Kidney (tissue), 14 donors: ENCODE data around the gene SNAI3. TPM values are rescaled to one million over a fixed set of nuclear protein-coding genes. Genes with fewer than 3 reads are reported as not detected.

ENCODE experiments used
- DNase-seq, 5 donors: peaks; one replicate each; pipeline ENCODE4 v3.0.0-alpha.2; 2013 to 2020
- FAIRE-seq: peaks from 2 replicates; lab custom pipeline; 2012; peaks lifted over from hg19 to GRCh38; lab: Jason Lieb, UNC
- H3K27ac ChIP-seq, 2 donors: one replicate each; pipeline ENCODE4 v1.7.0; 2013; ENCODE audit warnings: low read depth in 2 of 2, low read length in 2 of 2, inconsistent platforms in 1 of 2
- H3K27me3 ChIP-seq: one replicate; pipeline ENCODE4 v1.7.1; 2013; ENCODE audit warnings: low read length, inconsistent platforms; ENCODE audit not compliant: control insufficient read depth, insufficient read depth
- H3K36me3 ChIP-seq, 3 donors: one replicate each; pipeline versions ENCODE4 v1.7.0 to v1.7.1; 2013; ENCODE audit warnings: low read length in 3 of 3, control low read depth in 1 of 3, inconsistent platforms in 1 of 3; ENCODE audit not compliant: insufficient read depth in 3 of 3, control insufficient read depth in 2 of 3
- H3K4me1 ChIP-seq, 3 donors: one replicate each; pipeline versions ENCODE4 v1.7.0 to v1.7.1; 2013; ENCODE audit warnings: low read length in 3 of 3, inconsistent platforms in 1 of 3, low read depth in 1 of 3; ENCODE audit not compliant: control insufficient read depth in 2 of 3, insufficient read depth in 2 of 3
- H3K4me3 ChIP-seq, 3 donors: one replicate each; pipeline versions ENCODE4 v1.7.0 to v1.8.1; 2013; ENCODE audit warnings: low read length in 3 of 3, control low read depth in 1 of 3, inconsistent platforms in 1 of 3
- H3K9ac ChIP-seq, 3 donors: one replicate each; pipeline versions ENCODE4 v1.7.0 to v1.7.1; 2013; ENCODE audit warnings: low read length in 3 of 3, control low read depth in 1 of 3, inconsistent platforms in 1 of 3
- H3K9me3 ChIP-seq, 3 donors: one replicate each; pipeline versions ENCODE4 v1.7.0 to v1.7.1; 2013; ENCODE audit warnings: low read length in 3 of 3, control low read depth in 1 of 3, inconsistent platforms in 1 of 3; ENCODE audit not compliant: control insufficient read depth in 2 of 3, insufficient read depth in 1 of 3
- intact Hi-C: fragments of 100-400 bp; cut with DNase I; formaldehyde crosslinking; loops from one replicate; pipeline ENCODE4 v1.11.1; 2022
- polyA plus RNA-seq: library from polyadenylated mRNA; stranded (reverse); fragments of 350-450 nt; fragmentation: Illumina TruSeq; extraction: RNeasy Lipid Tissue Mini Kit (QIAGEN cat#74804); gene quantifications from one replicate; pipeline ENCODE4 v1.2.3, GENCODE V29; 2014; ENCODE audit warnings: low read depth, low replicate concordance; ENCODE audit not compliant: insufficient read depth
- total RNA-seq: library from RNA; stranded (reverse); fragmentation: NEBNext Ultra II Directional; extraction: Animal tissue kit (Norgen Biotek cat#: 25700); gene quantifications from one replicate; pipeline ENCODE4 v1.2.1, GENCODE V29; 2021
- TF ChIP-seq, protein P1 (sequence below): IDR thresholded peaks from 3 replicates; pipeline ENCODE4 v1.5.1; 2012; ENCODE audit warnings: mild to moderate bottlenecking, moderate library complexity, borderline replicate concordance; ENCODE audit not compliant: insufficient read depth; ENCODE audit errors: extremely low read depth
- donor health status: control.
- donor health status: control.
- donor health status: control.
- donor health status: control.
- donor health status: control.
- donor health status: DM: yes; HTN: yes; CAD: no.
- donor health status: Normal renal cell carcinoma (clear cell type).

Gene SNAI3
- total and polyA plus RNA-seq, 2 donors from 2014 or later, result 0.75 to 2.3 TPM

DNA sequence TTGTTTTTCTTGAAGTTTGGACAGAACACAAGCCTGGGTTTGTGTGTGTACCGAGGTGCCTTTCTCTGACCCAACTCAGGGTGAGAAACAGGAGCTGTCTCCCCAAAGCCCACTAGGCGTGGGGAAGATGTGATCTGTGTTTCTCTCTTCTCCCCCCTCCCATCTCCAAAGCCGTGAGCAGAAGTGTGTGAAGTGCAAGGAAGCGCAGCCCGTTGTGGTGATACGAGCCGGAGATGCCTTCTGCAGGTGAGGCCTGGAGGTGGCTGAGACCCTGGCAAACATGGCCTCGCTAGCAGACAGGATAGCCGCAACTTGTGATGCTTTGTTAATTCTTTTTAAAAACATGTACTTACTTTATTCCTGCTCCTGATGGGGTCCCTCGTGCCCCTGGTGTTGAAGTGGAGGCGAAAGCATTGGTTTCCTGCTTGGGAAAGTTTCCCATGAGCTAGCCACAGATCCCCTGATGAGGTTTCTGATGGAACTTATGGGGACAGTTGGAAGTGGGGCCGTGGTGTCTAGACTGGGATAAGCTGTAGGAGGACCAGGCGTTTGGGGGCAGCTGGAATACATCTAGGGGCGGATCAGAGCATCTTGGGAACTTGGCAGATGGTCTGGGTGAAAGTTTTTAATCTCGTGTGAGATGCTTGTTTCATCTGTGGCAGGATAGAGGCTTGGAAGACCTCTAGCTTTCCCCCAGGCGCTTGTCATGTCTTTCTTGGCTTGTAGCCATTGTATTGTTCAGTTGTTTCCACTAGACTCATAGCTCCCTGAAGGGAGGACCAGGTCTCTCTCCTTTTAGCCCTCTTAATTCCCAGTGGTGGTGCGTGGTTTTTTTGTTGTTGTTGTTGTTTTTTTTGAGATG lies 20.9 kb upstream of the SNAI3 start:
- TF ChIP-seq, protein P1, sequence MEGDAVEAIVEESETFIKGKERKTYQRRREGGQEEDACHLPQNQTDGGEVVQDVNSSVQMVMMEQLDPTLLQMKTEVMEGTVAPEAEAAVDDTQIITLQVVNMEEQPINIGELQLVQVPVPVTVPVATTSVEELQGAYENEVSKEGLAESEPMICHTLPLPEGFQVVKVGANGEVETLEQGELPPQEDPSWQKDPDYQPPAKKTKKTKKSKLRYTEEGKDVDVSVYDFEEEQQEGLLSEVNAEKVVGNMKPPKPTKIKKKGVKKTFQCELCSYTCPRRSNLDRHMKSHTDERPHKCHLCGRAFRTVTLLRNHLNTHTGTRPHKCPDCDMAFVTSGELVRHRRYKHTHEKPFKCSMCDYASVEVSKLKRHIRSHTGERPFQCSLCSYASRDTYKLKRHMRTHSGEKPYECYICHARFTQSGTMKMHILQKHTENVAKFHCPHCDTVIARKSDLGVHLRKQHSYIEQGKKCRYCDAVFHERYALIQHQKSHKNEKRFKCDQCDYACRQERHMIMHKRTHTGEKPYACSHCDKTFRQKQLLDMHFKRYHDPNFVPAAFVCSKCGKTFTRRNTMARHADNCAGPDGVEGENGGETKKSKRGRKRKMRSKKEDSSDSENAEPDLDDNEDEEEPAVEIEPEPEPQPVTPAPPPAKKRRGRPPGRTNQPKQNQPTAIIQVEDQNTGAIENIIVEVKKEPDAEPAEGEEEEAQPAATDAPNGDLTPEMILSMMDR, result no peak
- Histone ChIP-seq H3K27ac (no peak overlapping the region), H3K27me3 (no peaks in the 10 kb centered on the region), H3K9ac (peak overlapping the region in 2 of 3 donors; percentile 85 to 86), H3K9me3 (no peaks in the 10 kb centered on the region), H3K36me3 (no peaks in the 10 kb centered on the region), H3K4me3 (peak overlapping the region; percentile 79 to 95 (median 94)), H3K4me1 (peaks cover 0 to 23% (median 7%) of the 10 kb centered on the region in 3 donors)
- FAIRE-seq (no peak), DNase-seq (no peak)
- intact Hi-C loops, result no loop called here

DNA sequence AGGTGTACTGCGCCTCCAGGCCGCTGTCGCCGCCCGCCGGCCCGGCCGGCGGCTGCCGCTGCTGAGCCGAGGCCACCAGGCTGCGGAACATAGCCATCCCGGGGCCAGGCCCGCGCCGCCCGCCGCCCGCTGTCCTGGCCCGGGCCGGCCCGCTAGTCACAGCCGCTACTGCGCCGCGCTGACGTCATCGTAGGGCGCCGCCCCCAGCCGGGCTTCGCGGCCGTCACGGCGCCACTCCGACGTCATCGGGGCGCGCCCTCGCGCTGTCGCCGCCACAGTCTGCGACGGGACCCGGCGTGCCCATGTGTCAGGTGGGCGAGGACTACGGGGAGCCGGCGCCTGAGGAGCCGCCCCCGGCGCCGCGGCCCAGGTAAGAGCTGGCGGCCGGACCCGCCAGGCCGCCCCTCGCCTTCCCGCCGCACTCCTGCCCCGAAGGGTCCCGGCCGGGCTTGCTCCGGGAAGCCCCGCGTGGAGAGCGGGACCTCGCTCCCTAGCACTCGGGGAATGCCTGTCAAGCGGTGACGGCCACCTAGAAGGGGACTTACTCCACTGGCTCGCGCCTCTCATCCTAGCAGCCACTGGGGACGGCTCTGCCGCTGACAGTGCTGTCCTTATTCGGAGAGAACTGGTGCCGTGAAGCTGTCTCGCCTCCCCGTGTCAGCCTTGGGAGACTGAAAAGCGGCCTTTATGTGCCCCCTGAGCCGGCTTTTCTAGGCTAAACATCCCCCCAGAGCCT lies 20.1 kb upstream of the SNAI3 start, which contains the start of the genes CTU2 and RNF166:
Gene CTU2 (plus strand): TSS at position 275 of the 736 bp plus-strand sequence. CDS start 28 bp downstream, at position 303.
Gene RNF166 (minus strand): TSS at position 180 of the 736 bp plus-strand sequence. CDS start 83 bp downstream, at position 97.
- FAIRE-seq (no peak), DNase-seq (peak; percentile 88 to 97 (median 92))
- intact Hi-C loops, result no loop called here
- peak within 1 kb of the TSS; percentile 79 to 95 (median 94) for H3K4me3 ChIP-seq
- no peaks in the 10 kb centered on the region for H3K9me3 ChIP-seq
- TF ChIP-seq, protein P1, result peak; percentile 15
- H3K27me3 ChIP-seq, result no peaks in the 10 kb centered on the region
- peaks cover 0 to 27% (median 7%) of the 10 kb centered on the region in 3 donors for H3K4me1 ChIP-seq
- no peaks in the 10 kb centered on the region for H3K36me3 ChIP-seq
- H3K9ac ChIP-seq, result peak within 1 kb of the TSS; percentile 44 to 86 (median 85)
- H3K27ac ChIP-seq, result peak within 1 kb of the TSS; percentile 47 to 51

DNA sequence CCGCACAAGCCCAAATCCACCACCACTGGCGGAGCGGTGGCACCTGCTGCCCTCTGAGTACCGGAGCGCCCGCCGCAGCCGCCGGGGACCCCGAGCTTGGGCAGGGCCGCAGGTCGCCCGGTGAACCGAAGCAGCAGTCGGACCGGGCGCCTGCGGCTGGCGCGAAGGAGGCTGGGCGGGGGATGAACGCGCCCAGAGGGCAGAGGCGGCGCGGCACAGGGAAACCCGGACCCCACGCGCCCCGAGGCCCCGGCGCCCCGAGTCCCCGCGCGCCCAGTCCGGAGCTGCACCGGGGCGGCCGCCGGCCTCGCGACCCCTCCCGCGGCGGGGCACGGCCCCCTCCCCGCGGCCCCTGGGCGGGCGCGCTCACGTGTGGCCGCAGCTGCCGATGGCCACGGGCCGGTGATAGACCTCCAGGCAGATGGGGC lies 19.5 kb upstream of the SNAI3 start:
- no peak for FAIRE-seq
- intact Hi-C loops, result no loop called here
- TF ChIP-seq, protein P1, result no peak

More for the DNA sequence above, 19.5 kb upstream of the SNAI3 start:
- H3K9ac ChIP-seq, result peak overlapping the region; percentile 27 to 64 (median 48)
- peak in 2 of 5 donors; percentile 27 to 31 for DNase-seq
- no peaks in the 10 kb centered on the region for H3K9me3 ChIP-seq
- H3K27ac ChIP-seq, result no peak overlapping the region
- peak overlapping the region; percentile 53 to 95 (median 69) for H3K4me3 ChIP-seq
- H3K36me3 ChIP-seq, result no peaks in the 10 kb centered on the region
- H3K27me3 ChIP-seq, result no peaks in the 10 kb centered on the region
- peaks cover 0 to 29% (median 7%) of the 10 kb centered on the region in 3 donors for H3K4me1 ChIP-seq
